A549 (cell line): ENCODE data around the gene NFAM1. TPM values are rescaled to one million over a fixed set of nuclear protein-coding genes. Genes with fewer than 3 reads are reported as not detected.

Experiments used
- ATAC-seq, 2 experiments: fragments of 200-7000 bp in 1 of 2; fragments of >200 bp in 1 of 2; cut with Nextera tagmentation in 1 of 2; cut with Tn5 transposase in 1 of 2; 3 replicates each; pipeline versions ENCODE4 v1.8.0 to v1.9.1; 2018 to 2020; ENCODE audit warnings: mild to moderate bottlenecking in 1 of 2, moderate library complexity in 1 of 2
- CTCF ChIA-PET: fragments of 300-600 bp; sonication (Branson Sonifier 250); formaldehyde crosslinking; extraction: SDS; loops from one replicate; lab custom pipeline; 2021; ENCODE audit warnings: antibody characterized with exemption, inconsistent platforms; lab: Yijun Ruan, JAX
- POLR2A ChIA-PET: fragments of 350-600 bp; formaldehyde crosslinking; extraction: SDS; loops from one replicate; lab custom pipeline; 2021; ENCODE audit warnings: antibody characterized with exemption, inconsistent platforms; lab: Yijun Ruan, JAX
- DNase-seq, 2 experiments: peaks; one replicate each; pipeline versions ENCODE4 v3.0.0 to v3.0.0-alpha.2; 2011 to 2016; ENCODE audit warnings: low read depth in 1 of 2, low spot score in 1 of 2
- FAIRE-seq: peaks from 2 replicates; lab custom pipeline; 2011; peaks lifted over from hg19 to GRCh38; lab: Jason Lieb, UNC
- H3K27ac ChIP-seq, 2 experiments: fragments of >200 bp; sonication (Bioruptor Twin); formaldehyde crosslinking; 3 replicates each; pipeline ENCODE4 v1.5.1; 2016 to 2017
- H3K4me1 ChIP-seq: fragments of >200 bp; sonication (Bioruptor Twin); formaldehyde crosslinking; 3 replicates; pipeline ENCODE4 v1.6.1; 2016
- H3K4me2 ChIP-seq: fragments of >200 bp; sonication (Bioruptor Twin); formaldehyde crosslinking; 3 replicates; pipeline ENCODE4 v1.6.1; 2016
- H3K4me3 ChIP-seq: fragments of >200 bp; sonication (Bioruptor Twin); formaldehyde crosslinking; 3 replicates; pipeline ENCODE4 v1.5.1; 2016
- H3K9me3 ChIP-seq: fragments of >200 bp; sonication (Bioruptor Twin); formaldehyde crosslinking; 3 replicates; pipeline ENCODE4 v1.6.1; 2016
- HOXB5 ChIP-seq: fragments of 250-450 bp; sonication (Bioruptor Pico); IDR thresholded peaks from 2 replicates; pipeline ENCODE4 v1.5.0; 2020; ENCODE audit warnings: mild to moderate bottlenecking, moderate library complexity
- JUNB ChIP-seq: fragments of >200 bp; sonication (Bioruptor Twin); formaldehyde crosslinking; IDR thresholded peaks from 2 replicates; pipeline ENCODE4 v1.6.1; 2016
- KDM1A ChIP-seq: fragments of 200-600 bp; sonication (generic); IDR thresholded peaks from 2 replicates; pipeline ENCODE4 v1.6.1; 2016; ENCODE audit warnings: low read depth, mild to moderate bottlenecking
- KDM5A ChIP-seq: fragments of 200-600 bp; sonication (generic); IDR thresholded peaks from 2 replicates; pipeline ENCODE4 v1.6.1; 2016; ENCODE audit warnings: antibody characterized with exemption, mild to moderate bottlenecking
- PHF8 ChIP-seq: fragments of 200-600 bp; sonication (generic); IDR thresholded peaks from 2 replicates; pipeline ENCODE4 v1.6.1; 2016; ENCODE audit warnings: low read depth, mild to moderate bottlenecking, antibody characterized with exemption, moderate library complexity, borderline replicate concordance
- RAD21 ChIP-seq, 2 experiments: fragments of >200 bp in 1 of 2; sonication (Bioruptor Twin) in 1 of 2; formaldehyde crosslinking in 1 of 2; IDR thresholded peaks in 1 of 2; conservative IDR thresholded peaks in 1 of 2; 2 replicates in 1 of 2; 3 replicates in 1 of 2; pipeline ENCODE4 v1.6.1; 2012 to 2018; ENCODE audit warnings: inconsistent platforms in 1 of 2
- SMC3 ChIP-seq: fragments of >200 bp; sonication (Bioruptor Twin); formaldehyde crosslinking; IDR thresholded peaks from 3 replicates; pipeline ENCODE4 v1.6.1; 2018; ENCODE audit warnings: inconsistent platforms
- TFCP2L1 ChIP-seq: fragments of 250-450 bp; sonication (Bioruptor Pico); IDR thresholded peaks from 2 replicates; pipeline ENCODE4 v1.5.0; 2021; ENCODE audit warnings: mild to moderate bottlenecking
- ZFP36 ChIP-seq: fragments of 450-650 bp; IDR thresholded peaks from 2 replicates; pipeline ENCODE4 v1.6.1; 2014; ENCODE audit warnings: borderline replicate concordance; ENCODE audit not compliant: partially characterized antibody
- WGBS: methylation state at CpG from one replicate; pipeline ENCODE4 v1.1.6; 2017; ENCODE audit errors: missing lambda C conversion rate; 5-methylcytosine and 5-hydroxymethylcytosine counted together
- polyA plus RNA-seq, 4 experiments: library from polyadenylated mRNA; depleted of rRNA in 3 of 4; stranded (reverse); fragments of >200 nt; fragmentation: RNase III in 1 of 4; extraction: RNeasy Plus Mini Kit Qiagen cat#74134 plus additional on column Dnase treatment in 1 of 4; gene quantifications; 2 replicates in 3 of 4; 3 replicates in 1 of 4; pipeline ENCODE4 v1.2.3, GENCODE V29; 2011 to 2017
- TF ChIP-seq, protein P1 (sequence below): fragments of >200 bp; sonication (Bioruptor Twin); formaldehyde crosslinking; IDR thresholded peaks from 3 replicates; pipeline ENCODE4 v1.5.1; 2016
- TF ChIP-seq, protein P2 (sequence below): fragments of >200 bp; sonication (Bioruptor Twin); formaldehyde crosslinking; IDR thresholded peaks from 3 replicates; pipeline ENCODE4 v1.6.1; 2016
- TF ChIP-seq, protein P3 (sequence below): fragments of 250-450 bp; sonication (Bioruptor Pico); IDR thresholded peaks from 2 replicates; pipeline ENCODE4 v1.5.0; 2021; ENCODE audit warnings: mild to moderate bottlenecking, moderate library complexity, borderline replicate concordance

Gene NFAM1
- polyA plus RNA-seq, 2 of the 4 experiments (the other 2 are of a cell fraction), result not detected

DNA sequence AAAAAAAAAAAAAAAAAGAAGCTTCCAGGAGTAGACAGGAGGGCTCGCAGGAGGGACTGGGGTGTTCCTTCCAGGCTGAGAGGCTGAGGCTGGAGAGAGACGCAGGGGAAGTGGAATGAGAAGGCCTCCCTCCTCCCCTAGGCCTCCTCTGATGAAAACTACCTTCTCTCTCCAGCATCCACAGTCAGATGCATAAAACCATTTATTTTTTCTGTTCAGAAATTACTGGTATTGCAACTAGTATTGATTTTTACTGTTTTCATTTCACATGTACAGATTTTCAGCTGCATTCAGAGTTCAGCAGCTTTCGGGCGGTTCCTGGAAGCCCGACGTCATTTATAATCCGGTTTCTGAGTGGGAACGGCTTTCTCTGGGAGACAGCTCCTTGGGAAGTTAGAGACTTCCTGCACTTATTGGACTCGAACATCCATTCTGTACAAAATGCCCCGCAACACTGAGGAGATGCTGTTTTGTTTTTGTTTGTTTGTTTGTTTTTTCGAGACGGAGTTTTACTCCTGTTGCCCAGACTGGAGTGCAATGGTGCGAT, 6.9 kb upstream of the NFAM1 start (continued):
- no peak for TF ChIP-seq TFCP2L1 (CRISPR knock-in tag)
- TF ChIP-seq, all 56 proteins: peak for 0

DNA sequence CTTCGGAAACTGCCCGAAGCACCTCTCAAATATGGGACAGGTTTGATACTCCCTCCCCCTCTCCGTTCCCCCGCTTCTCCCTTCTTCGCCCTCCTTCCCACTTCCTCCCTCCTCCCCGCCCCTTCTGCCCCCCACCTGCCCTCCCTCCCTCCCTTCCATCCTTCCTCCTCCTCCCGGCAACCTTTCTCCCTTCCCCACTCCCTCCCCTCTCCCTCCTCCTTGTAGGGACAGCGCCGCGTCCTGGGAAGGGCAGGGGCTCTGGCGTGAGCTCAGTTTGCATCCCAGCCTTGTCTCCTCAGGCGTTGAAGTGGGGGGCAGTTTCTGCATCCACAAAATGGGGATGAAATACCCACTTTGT, 6.1 kb upstream of the NFAM1 start:
- Histone ChIP-seq H3K4me1 (peaks cover 3% of the 10 kb centered on the region; the same call in 1 of the 3 replicates), H3K4me2 (peak overlapping the region; percentile 99), H3K4me3 (no peak overlapping the region; the same call in 2 of the 3 replicates), H3K9me3 (no peaks in the 10 kb centered on the region), H3K27ac (no peak overlapping the region; a peak in 1 of 6 replicates)
- DNase-seq (no peak), ATAC-seq (no peak), FAIRE-seq (no peak)
- POLR2A ChIA-PET, result interaction anchor here (1.2 kb wide), 1 partner anchor 348 kb away, joined by 3 read pairs; the partner anchor contains the start of gene NDUFA6
- 82% methylated on average over 7 of the region's 12 CpGs for WGBS
- CTCF ChIA-PET, result interaction anchor here (0.6 to 5.4 kb wide), 27 partner anchors 8 to 543 kb away, joined by 3 to 65 read pairs (median 4); partner anchors contain the start of genes NDUFA6 and TNFRSF13C
- TF ChIP-seq KDM1A, result no peak

DNA sequence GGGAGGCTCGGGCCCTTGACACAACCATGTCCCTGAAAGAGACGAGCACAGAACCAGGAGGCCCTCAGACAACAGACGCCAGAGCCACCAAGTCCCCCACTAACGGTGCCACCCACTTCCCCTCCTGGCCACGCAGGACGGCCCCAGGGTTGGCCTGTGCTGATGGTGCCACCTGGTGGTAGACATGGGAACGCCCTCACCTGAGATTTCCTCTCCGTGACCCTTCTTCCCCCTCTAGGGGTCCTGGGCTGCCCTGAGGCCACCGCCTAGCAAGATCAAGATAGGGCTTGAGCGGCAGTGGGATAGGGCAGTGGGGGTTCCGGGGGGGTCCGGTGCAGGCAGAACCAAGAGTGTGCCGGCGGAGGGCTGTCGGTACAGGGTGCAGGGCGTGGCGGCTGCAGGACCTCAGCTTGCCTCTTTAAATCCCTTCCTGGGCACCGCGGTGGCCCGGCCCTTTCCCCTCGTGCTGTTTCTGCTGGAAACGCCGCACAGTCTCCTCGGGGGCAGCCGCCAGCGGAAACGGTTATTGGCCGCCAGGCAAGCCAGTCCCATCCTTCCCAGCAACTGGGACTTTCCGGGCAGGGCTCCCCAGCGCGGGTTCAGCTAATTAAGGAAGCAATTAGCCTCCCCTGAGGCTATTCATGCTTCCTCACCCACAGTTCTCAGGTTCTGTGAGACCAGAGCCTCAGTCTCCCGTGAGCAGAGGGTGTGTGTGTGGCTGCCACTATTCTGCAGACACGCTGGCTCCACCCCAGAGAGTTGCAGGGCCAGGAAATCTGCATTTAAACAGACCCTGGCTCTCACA, 5.5 kb upstream of the NFAM1 start:
- peak overlapping the region; percentile 99 for H3K4me2 ChIP-seq
- ATAC-seq (peak; percentile 81 to 93), FAIRE-seq (no peak)
- H3K27ac ChIP-seq, result peak overlapping the region; percentile 71 to 72; a peak in 5 of 6 replicates
- H3K9me3 ChIP-seq, result no peaks in the 10 kb centered on the region
- peak; percentile 93 to 94 for TF ChIP-seq RAD21 (conservative IDR thresholded peaks at IDR 0.05 in 1 of 2, IDR thresholded peaks at IDR 0.05 in 1 of 2)
- TF ChIP-seq KDM5A, result peak; percentile 86
- TF ChIP-seq, protein P1, sequence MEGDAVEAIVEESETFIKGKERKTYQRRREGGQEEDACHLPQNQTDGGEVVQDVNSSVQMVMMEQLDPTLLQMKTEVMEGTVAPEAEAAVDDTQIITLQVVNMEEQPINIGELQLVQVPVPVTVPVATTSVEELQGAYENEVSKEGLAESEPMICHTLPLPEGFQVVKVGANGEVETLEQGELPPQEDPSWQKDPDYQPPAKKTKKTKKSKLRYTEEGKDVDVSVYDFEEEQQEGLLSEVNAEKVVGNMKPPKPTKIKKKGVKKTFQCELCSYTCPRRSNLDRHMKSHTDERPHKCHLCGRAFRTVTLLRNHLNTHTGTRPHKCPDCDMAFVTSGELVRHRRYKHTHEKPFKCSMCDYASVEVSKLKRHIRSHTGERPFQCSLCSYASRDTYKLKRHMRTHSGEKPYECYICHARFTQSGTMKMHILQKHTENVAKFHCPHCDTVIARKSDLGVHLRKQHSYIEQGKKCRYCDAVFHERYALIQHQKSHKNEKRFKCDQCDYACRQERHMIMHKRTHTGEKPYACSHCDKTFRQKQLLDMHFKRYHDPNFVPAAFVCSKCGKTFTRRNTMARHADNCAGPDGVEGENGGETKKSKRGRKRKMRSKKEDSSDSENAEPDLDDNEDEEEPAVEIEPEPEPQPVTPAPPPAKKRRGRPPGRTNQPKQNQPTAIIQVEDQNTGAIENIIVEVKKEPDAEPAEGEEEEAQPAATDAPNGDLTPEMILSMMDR, result peak; percentile 82
- peak; percentile 93 for TF ChIP-seq SMC3
- TF ChIP-seq ZFP36, result no peak
- TF ChIP-seq, all 56 proteins: peak for 4
- Histone ChIP-seq H3K4me3 (peak overlapping the region; percentile 50), H3K4me1 (peaks cover 3% of the 10 kb centered on the region; the same call in 1 of the 3 replicates)
- WGBS, result 11% methylated on average over 14 of the region's 33 CpGs
- ChIA-PET CTCF (interaction anchor here (0.6 to 5.4 kb wide), 32 partner anchors 8 to 542 kb away, joined by 3 to 65 read pairs (median 4); partner anchors contain the start of genes NDUFA6 and TNFRSF13C), POLR2A (interaction anchor here (1.2 kb wide), 1 partner anchor 347 kb away, joined by 3 read pairs; the partner anchor contains the start of gene NDUFA6)
- peak; percentile 54 to 58 for DNase-seq

DNA sequence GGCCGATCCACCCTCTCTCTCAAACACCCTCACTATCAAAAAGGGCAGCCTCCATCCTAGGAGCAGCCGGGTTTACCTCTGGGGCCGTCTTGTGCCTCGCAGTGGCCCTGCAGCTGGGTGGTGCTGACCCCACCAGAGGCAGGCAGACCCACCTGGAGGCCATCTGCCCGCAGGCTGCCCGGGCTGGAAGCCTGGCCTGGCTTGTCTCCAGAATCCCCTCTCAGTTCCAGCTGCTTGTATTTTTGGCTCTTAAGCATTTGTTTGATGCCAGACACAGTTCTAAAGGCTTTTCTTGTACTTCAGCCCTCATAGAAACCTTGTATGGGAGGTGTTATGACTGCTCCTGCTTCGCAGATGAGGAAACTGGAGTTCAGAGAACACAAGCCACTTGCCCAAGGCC, 4.2 kb upstream of the NFAM1 start:
- no peak for FAIRE-seq
- H3K4me1 ChIP-seq, result peaks cover 3% of the 10 kb centered on the region; the same call in 1 of the 3 replicates
- 73% methylated on average over 2 of the region's 7 CpGs for WGBS
- no peak for DNase-seq
- TF ChIP-seq PHF8, result no peak
- TF ChIP-seq HOXB5, result no peak
- TF ChIP-seq, protein P2, sequence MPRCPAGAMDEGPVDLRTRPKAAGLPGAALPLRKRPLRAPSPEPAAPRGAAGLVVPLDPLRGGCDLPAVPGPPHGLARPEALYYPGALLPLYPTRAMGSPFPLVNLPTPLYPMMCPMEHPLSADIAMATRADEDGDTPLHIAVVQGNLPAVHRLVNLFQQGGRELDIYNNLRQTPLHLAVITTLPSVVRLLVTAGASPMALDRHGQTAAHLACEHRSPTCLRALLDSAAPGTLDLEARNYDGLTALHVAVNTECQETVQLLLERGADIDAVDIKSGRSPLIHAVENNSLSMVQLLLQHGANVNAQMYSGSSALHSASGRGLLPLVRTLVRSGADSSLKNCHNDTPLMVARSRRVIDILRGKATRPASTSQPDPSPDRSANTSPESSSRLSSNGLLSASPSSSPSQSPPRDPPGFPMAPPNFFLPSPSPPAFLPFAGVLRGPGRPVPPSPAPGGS, result no peak
- TF ChIP-seq, protein P3, sequence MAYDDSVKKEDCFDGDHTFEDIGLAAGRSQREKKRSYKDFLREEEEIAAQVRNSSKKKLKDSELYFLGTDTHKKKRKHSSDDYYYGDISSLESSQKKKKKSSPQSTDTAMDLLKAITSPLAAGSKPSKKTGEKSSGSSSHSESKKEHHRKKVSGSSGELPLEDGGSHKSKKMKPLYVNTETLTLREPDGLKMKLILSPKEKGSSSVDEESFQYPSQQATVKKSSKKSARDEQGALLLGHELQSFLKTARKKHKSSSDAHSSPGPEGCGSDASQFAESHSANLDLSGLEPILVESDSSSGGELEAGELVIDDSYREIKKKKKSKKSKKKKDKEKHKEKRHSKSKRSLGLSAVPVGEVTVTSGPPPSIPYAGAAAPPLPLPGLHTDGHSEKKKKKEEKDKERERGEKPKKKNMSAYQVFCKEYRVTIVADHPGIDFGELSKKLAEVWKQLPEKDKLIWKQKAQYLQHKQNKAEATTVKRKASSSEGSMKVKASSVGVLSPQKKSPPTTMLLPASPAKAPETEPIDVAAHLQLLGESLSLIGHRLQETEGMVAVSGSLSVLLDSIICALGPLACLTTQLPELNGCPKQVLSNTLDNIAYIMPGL (CRISPR knock-in tag), result no peak
- no peak for TF ChIP-seq JUNB
- TF ChIP-seq, all 56 proteins: peak for 0
- ChIA-PET CTCF (interaction anchor here (0.6 to 5.4 kb wide), 16 partner anchors 11 to 657 kb away, joined by 3 to 65 read pairs (median 4); partner anchors contain the start of gene NDUFA6), POLR2A (no interaction called here)
- Histone ChIP-seq H3K27ac (no peak overlapping the region), H3K9me3 (no peaks in the 10 kb centered on the region), H3K4me2 (no peak overlapping the region), H3K4me3 (no peak overlapping the region)
- ATAC-seq, result no peak
